Omental fat pad (tissue), 4 donors: Measurements from ENCODE around the gene HES5. TPM values are rescaled to one million over a fixed set of nuclear protein-coding genes. Genes with fewer than 3 reads are reported as not detected.
"Not testable (repeated sequence)": the region's sequence is repeated elsewhere in the genome, so short reads cannot be mapped to it uniquely, and the experiment has no call there.

Source experiments
- ATAC-seq: fragments of 150-250 bp; one replicate; pipeline ENCODE4 v1.9.1; 2016; ENCODE audit warnings: mild to moderate bottlenecking, moderate library complexity; ENCODE audit not compliant: low FRiP score
- DNase-seq: peaks from one replicate; pipeline ENCODE4 v3.0.0-alpha.2; 2019; ENCODE audit warnings: low spot score
- total RNA-seq, 4 donors: library from RNA; depleted of rRNA; stranded (reverse); fragments of >200 nt; gene quantifications; one replicate each; pipeline ENCODE4 v1.1.0, GENCODE V29; 2016
- TF ChIP-seq, protein P1 (sequence below), 3 donors: fragments of 450-650 bp; IDR thresholded peaks; one replicate each; pipeline ENCODE4 v1.5.1; 2016 to 2017; ENCODE audit warnings: antibody characterized with exemption in 3 of 3, mild to moderate bottlenecking in 3 of 3, moderate library complexity in 2 of 3

Gene HES5
- total RNA-seq, 4 donors from 2014 or later = not detected

DNA sequence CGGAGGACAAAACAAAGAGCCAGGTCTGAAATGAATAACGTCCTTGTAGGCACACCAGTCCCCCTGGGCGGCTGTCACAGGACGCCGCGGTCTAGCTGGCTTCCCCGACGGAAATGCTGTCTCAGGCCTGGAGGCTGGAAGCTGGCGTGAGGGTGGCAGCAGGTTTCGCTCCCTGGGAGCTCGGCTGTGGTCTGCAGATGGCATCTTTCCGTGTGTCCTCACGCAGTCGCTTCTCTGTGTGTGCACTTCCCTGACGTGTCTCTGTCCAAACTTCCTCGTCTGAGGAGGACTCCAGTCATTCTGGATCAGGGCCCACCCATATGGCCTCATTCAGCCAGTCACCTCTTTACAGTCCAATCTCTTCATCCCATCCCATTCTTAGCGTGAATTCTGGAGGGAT lies 40.3 kb upstream of the HES5 start:
- DNase-seq = no peak
- no peak for ATAC-seq
- TF ChIP-seq, protein P1, sequence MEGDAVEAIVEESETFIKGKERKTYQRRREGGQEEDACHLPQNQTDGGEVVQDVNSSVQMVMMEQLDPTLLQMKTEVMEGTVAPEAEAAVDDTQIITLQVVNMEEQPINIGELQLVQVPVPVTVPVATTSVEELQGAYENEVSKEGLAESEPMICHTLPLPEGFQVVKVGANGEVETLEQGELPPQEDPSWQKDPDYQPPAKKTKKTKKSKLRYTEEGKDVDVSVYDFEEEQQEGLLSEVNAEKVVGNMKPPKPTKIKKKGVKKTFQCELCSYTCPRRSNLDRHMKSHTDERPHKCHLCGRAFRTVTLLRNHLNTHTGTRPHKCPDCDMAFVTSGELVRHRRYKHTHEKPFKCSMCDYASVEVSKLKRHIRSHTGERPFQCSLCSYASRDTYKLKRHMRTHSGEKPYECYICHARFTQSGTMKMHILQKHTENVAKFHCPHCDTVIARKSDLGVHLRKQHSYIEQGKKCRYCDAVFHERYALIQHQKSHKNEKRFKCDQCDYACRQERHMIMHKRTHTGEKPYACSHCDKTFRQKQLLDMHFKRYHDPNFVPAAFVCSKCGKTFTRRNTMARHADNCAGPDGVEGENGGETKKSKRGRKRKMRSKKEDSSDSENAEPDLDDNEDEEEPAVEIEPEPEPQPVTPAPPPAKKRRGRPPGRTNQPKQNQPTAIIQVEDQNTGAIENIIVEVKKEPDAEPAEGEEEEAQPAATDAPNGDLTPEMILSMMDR (IDR thresholded peaks at IDR 0.05) = no peak

DNA sequence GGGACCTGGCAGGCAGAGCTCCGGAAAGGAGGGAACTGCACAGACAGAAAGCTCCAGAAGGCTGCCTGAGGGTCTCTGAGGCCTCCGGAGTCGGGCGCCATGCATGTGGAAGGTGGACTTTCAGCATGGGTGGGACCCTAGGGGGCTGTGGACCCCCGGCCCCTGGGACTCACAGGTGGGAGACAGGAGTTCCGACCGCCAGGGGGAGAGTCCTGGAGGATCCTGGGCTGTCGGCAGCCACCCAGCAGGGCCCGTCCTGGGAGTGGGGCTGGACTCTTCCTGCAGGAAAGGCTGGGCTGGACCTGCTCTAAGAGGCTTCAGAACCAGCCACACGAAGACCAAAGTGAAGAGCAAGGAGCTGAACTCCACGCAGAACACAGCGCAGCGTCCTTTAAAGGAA lies 39.6 kb upstream of the HES5 start:
- not testable (repeated sequence) for DNase-seq, ATAC-seq

- DNase-seq (no peak), ATAC-seq (no peak)
- TF ChIP-seq, protein P1 (IDR thresholded peaks at IDR 0.05) = no peak
These were observed 39.0 kb upstream of the HES5 start for GRCh38 chr1:2569060-2569459.

GRCh38 chr1:2568187-2568816 lies 38.2 kb upstream of the HES5 start:
- not testable (repeated sequence) for DNase-seq, ATAC-seq

DNA sequence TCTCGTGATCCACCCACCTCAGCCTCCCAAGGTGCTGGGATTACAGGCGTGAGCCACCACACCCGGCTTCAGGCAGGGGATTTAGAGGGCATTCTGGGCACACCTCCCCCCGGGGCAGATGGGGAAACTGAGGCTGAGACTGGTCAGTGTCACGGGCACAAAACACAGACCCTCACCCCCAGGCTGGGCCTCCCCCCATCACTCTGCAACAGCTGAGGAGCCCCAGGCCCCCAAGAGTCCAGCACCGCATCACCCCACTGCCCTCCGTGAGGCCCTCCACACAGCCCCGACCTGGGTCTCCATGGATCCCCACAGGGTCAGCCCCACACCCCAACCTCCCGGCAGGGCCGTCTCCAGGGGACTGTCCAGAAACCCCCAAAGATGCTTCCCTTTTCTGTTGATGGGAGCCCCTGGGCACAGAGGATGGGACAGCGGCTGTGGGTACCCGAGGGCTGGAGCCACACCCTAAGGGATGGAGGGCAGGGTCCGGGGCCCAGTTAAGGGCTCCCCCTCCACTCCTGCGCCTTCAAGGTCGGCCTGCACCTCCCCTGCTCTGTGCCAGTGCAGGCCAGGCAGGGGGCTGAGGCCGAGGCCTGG lies 37.1 kb upstream of the HES5 start:
- ATAC-seq (no peak), DNase-seq (no peak)
- TF ChIP-seq, protein P1 (IDR thresholded peaks at IDR 0.05) = no peak

DNA sequence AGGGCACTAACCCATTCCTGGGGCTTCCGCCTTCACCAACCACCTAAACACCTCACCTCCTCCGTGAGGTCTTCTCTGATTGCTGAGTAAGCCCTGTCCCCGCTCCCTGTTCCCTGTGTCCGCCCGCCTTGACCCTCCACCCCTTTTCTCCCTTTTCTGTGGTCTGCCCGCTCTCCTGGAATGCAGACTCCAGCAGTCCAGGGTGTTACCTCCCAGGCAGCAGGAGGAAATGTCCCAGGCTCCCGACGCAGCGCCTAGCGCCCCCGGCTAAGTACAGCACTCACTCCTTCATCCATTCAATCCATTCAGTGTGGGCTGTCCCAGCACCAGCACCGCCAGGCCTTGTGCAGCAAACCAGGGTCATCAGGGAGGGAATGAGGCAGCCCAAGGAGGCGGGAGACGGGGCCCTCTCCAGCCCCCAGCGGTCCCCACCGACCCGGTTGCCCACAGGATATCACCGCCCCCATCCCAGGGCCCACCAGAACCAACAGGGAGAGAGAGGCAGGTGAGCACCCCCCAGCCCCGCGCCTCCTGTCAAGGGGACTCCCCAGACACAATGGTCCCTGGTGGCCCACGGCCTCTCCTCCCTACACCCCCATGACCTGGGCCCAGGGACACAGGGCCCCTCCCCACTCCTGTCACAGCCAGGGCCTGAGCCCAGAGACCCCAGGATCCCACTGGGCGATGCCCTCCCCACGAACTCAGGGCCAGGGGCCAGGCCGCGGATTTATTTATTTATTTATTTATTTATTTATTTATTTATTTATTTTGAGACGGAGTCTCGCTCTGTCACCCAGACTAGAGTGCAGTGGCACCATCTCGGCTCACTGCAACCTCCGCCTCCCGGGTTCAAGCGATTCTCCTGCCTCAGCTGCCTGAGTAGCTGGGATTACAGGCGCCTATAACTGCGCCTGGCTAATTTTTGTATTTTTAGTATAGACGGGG lies 36.3 kb upstream of the HES5 start:
- no peak for ATAC-seq
- TF ChIP-seq, protein P1 (IDR thresholded peaks at IDR 0.05) = no peak

GRCh38 chr1:2564815-2565374 lies 34.8 kb upstream of the HES5 start:
- TF ChIP-seq, protein P1 (IDR thresholded peaks at IDR 0.05) = no peak
- ATAC-seq (no peak), DNase-seq (no peak)

More for the DNA sequence above, 36.3 kb upstream of the HES5 start:
- DNase-seq = no peak
